Measurements from ENCODE around the gene KLHL26.

DNA sequence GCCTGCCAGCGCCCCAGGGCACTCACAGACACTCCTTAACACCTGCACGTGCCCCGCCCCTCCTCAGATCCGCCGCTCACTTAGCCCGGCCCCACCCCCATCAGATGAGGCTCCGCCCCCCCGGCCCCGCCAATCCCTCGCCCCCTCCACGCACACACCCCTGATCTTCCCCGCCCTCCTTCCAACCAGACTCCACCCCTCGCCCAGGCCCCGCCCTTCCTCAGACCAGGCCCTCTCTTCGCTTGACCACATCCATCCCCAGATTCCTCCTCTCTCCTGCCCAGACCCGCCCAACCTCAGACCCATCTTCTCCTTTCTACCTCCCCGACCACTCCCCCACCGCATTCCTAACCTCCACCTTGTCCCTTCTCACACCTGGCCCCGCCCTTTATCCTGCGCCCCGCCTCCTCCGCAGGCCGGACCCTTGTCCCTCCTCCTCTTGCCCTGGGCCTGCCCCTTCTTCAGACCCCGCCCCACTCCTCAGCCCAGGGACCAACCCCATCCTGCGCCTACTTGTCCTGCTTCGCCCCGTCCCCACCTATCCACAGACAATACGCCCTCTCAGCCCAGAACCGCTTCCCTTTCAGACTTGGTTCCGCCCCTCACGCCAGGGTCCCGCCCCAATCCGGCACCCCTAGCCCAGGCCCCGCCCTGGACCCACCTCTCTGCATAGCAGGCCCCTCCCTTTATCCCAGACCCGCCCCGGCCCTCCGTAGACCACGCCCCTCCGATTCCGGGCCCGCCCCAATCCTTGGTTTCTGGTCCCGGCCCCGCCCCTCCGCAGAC is 452 bp upstream of the KLHL26 start:
- TF ChIP-seq, protein P1, sequence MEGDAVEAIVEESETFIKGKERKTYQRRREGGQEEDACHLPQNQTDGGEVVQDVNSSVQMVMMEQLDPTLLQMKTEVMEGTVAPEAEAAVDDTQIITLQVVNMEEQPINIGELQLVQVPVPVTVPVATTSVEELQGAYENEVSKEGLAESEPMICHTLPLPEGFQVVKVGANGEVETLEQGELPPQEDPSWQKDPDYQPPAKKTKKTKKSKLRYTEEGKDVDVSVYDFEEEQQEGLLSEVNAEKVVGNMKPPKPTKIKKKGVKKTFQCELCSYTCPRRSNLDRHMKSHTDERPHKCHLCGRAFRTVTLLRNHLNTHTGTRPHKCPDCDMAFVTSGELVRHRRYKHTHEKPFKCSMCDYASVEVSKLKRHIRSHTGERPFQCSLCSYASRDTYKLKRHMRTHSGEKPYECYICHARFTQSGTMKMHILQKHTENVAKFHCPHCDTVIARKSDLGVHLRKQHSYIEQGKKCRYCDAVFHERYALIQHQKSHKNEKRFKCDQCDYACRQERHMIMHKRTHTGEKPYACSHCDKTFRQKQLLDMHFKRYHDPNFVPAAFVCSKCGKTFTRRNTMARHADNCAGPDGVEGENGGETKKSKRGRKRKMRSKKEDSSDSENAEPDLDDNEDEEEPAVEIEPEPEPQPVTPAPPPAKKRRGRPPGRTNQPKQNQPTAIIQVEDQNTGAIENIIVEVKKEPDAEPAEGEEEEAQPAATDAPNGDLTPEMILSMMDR (conservative IDR thresholded peaks at IDR 0.05 in 1 of 2, IDR thresholded peaks at IDR 0.05 in 1 of 2; ENCODE audit: extremely low read depth in 1 of 2, insufficient read depth in 1 of 2, low read depth in 1 of 2, low read length in 2 of 2) = no peak
- no peak for TF ChIP-seq EZH2 (IDR thresholded peaks at IDR 0.05; ENCODE audit: borderline replicate concordance, low read length)

All from mammary epithelial cell (primary cell).